Caco-2 (cell line): ENCODE measurements around the gene HTR5A. TPM values are rescaled to one million over a fixed set of nuclear protein-coding genes. Genes with fewer than 3 reads are reported as not detected.

Source experiments
- BruUV-seq: library from RNA; stranded (reverse); fragments of 400-500 nt; replicated peaks from 2 replicates; lab custom pipeline; 2021; lab: Mats Ljungman, UMichigan
- CTCF ChIA-PET: fragments of 300-600 bp; sonication (Branson Sonifier 250); formaldehyde crosslinking; loops from one replicate; lab custom pipeline; 2022; ENCODE audit warnings: antibody characterized with exemption; lab: Charles Lee
- POLR2A ChIA-PET: fragments of 300-600 bp; sonication (Branson Sonifier 250); formaldehyde crosslinking; loops from one replicate; lab custom pipeline; 2022; ENCODE audit warnings: antibody characterized with exemption; lab: Charles Lee
- DNase-seq, 2 experiments: peaks; one replicate each; pipeline versions ENCODE4 v3.0.0 to v3.0.0-alpha.2; 2020 to 2022
- H3K27me3 ChIP-seq: replicated peaks from 2 replicates; pipeline ENCODE4 v1.6.0; 2011; ENCODE audit warnings: low read length; ENCODE audit not compliant: control insufficient read depth, insufficient read depth
- H3K36me3 ChIP-seq: 2 replicates; pipeline ENCODE4 v1.5.1; 2011; ENCODE audit warnings: low read length; ENCODE audit not compliant: control insufficient read depth, insufficient read depth
- H3K4me1 ChIP-seq: fragments of 250-450 bp; sonication (Bioruptor Pico); 2 replicates; pipeline ENCODE4 v1.5.1; 2020; ENCODE audit warnings: mild to moderate bottlenecking
- H3K4me3 ChIP-seq: 2 replicates; pipeline ENCODE4 v1.5.1; 2011; ENCODE audit warnings: low read depth, mild to moderate bottlenecking, control low read depth, low read length
- H3K9me3 ChIP-seq: fragments of 250-450 bp; sonication (Bioruptor Pico); 2 replicates; pipeline ENCODE4 v1.5.1; 2020; ENCODE audit warnings: mild to moderate bottlenecking, moderate library complexity
- H3K27ac Mint-ChIP-seq: one replicate; pipeline ENCODE4 v1.8.0; 2022; ENCODE audit warnings: mixed read lengths; ENCODE audit not compliant: unreplicated experiment
- H3K27me3 Mint-ChIP-seq: one replicate; pipeline ENCODE4 v1.8.0; 2022; ENCODE audit warnings: mixed read lengths; ENCODE audit not compliant: insufficient read depth, unreplicated experiment
- H3K36me3 Mint-ChIP-seq: one replicate; pipeline ENCODE4 v1.8.0; 2022; ENCODE audit warnings: mild to moderate bottlenecking, mixed read lengths; ENCODE audit not compliant: insufficient read depth, unreplicated experiment
- H3K4me1 Mint-ChIP-seq: one replicate; pipeline ENCODE4 v1.8.0; 2022; ENCODE audit warnings: low read depth, mixed read lengths; ENCODE audit not compliant: unreplicated experiment
- H3K4me3 Mint-ChIP-seq: one replicate; pipeline ENCODE4 v1.8.0; 2022; ENCODE audit warnings: mild to moderate bottlenecking, moderate library complexity, mixed read lengths; ENCODE audit not compliant: unreplicated experiment
- H3K9me3 Mint-ChIP-seq: one replicate; pipeline ENCODE4 v1.8.0; 2022; ENCODE audit warnings: mixed read lengths; ENCODE audit not compliant: unreplicated experiment
- intact Hi-C: fragments of 100-400 bp; cut with micrococcal nuclease; formaldehyde crosslinking; loops from one replicate; pipeline ENCODE4 v1.10.0; 2022; ENCODE audit not compliant: unreplicated experiment
- total RNA-seq: library from RNA; stranded (reverse); gene quantifications from 2 replicates; pipeline ENCODE4 v1.2.3, GENCODE V29; 2022
- TF ChIP-seq, protein P1 (sequence below), 2 experiments: fragments of 200-600 bp in 1 of 2; IDR thresholded peaks; 1 replicate in 1 of 2; 2 replicates in 1 of 2; pipeline versions ENCODE4 v1.5.1 to v1.8.0; 2011 to 2022; ENCODE audit warnings: antibody characterized with exemption in 1 of 2, control low read depth in 1 of 2, inconsistent platforms in 1 of 2, low read depth in 1 of 2, low read length in 1 of 2, mild to moderate bottlenecking in 1 of 2, moderate library complexity in 1 of 2; ENCODE audit not compliant: insufficient read depth in 1 of 2, severe bottlenecking in 1 of 2, unreplicated experiment in 1 of 2

The HTR5A gene
- total RNA-seq, 1 experiment from 2014 or later, result not detected

DNA sequence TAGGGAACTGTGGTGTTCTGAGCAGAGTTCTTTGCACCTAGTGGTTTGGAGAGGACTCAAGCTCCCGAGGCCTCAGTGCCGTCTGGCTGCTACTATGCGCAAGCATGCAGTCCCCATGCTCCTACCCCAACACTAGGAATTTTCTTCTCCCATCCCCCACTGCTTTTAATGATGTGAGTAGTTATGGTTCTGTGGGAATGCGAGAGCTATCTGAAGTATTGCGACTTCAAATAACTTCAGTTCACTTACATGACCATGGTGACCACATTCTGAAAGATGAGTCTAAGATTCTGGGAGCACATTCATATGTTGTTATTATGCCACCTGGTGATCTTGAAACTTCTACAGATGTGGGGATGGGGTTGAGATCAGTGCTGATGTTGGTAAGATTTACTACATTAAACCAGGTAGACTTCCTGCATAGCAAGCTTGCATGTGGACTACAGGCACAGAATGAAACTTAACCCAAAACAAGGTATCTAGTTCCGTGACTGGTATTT, 24.6 kb downstream of the HTR5A start:
- no peaks in the 10 kb centered on the region for H3K36me3 ChIP-seq
- no peaks in the 10 kb centered on the region; the same call in 1 of the 2 replicates for H3K9me3 ChIP-seq
- no peak overlapping the region for H3K27ac Mint-ChIP-seq
- TF ChIP-seq, protein P1, sequence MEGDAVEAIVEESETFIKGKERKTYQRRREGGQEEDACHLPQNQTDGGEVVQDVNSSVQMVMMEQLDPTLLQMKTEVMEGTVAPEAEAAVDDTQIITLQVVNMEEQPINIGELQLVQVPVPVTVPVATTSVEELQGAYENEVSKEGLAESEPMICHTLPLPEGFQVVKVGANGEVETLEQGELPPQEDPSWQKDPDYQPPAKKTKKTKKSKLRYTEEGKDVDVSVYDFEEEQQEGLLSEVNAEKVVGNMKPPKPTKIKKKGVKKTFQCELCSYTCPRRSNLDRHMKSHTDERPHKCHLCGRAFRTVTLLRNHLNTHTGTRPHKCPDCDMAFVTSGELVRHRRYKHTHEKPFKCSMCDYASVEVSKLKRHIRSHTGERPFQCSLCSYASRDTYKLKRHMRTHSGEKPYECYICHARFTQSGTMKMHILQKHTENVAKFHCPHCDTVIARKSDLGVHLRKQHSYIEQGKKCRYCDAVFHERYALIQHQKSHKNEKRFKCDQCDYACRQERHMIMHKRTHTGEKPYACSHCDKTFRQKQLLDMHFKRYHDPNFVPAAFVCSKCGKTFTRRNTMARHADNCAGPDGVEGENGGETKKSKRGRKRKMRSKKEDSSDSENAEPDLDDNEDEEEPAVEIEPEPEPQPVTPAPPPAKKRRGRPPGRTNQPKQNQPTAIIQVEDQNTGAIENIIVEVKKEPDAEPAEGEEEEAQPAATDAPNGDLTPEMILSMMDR (IDR thresholded peaks at IDR 0.05; ENCODE audit: insufficient read depth in 1 of 2, low read depth in 1 of 2, low read length in 1 of 2, severe bottlenecking in 1 of 2, unreplicated experiment in 1 of 2), result no peak
- BruUV-seq, result no TSS peak
- intact Hi-C loops, result no loop called here
- ChIA-PET CTCF (no interaction called here), POLR2A (no interaction called here)
- H3K4me3 Mint-ChIP-seq, result no peak overlapping the region
- no peak overlapping the region for H3K4me3 ChIP-seq
- no peaks in the 10 kb centered on the region for H3K4me1 Mint-ChIP-seq
- H3K36me3 Mint-ChIP-seq, result no peaks in the 10 kb centered on the region
- H3K27me3 ChIP-seq, result no peaks in the 10 kb centered on the region
- DNase-seq, result no peak
- no peaks in the 10 kb centered on the region for H3K4me1 ChIP-seq
- peaks cover 8% of the 10 kb centered on the region for H3K27me3 Mint-ChIP-seq
- H3K9me3 Mint-ChIP-seq, result peaks cover 9% of the 10 kb centered on the region

DNA sequence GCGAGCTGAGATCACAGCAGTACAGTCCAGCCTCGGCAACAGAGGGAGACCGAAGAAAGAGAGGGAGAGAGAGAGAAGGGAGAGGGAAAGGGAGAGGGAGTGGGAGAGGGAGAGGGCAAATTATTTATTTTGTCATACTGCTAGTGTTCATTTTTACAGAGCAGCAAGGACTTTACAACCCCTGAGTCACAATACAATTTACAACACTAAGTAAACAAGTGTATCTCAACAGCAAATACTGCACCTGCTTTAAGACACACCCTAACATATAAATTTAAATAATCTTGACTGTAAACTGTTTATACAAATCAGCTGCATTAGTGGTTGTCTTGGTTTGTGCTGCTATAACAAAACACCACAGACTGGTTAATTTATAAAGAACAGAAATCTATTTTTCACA, 27.2 kb downstream of the HTR5A start:
- Mint-ChIP-seq H3K4me3 (no peak overlapping the region), H3K9me3 (peaks cover 9% of the 10 kb centered on the region), H3K4me1 (no peaks in the 10 kb centered on the region), H3K27me3 (peaks cover 14% of the 10 kb centered on the region), H3K27ac (no peak overlapping the region), H3K36me3 (no peaks in the 10 kb centered on the region)
- Histone ChIP-seq H3K36me3 (no peaks in the 10 kb centered on the region), H3K9me3 (no peaks in the 10 kb centered on the region; the same call in 1 of the 2 replicates), H3K4me3 (no peak overlapping the region), H3K27me3 (no peaks in the 10 kb centered on the region), H3K4me1 (no peaks in the 10 kb centered on the region)
- TF ChIP-seq, protein P1 (IDR thresholded peaks at IDR 0.05; ENCODE audit: insufficient read depth in 1 of 2, low read depth in 1 of 2, low read length in 1 of 2, severe bottlenecking in 1 of 2, unreplicated experiment in 1 of 2), result no peak
- ChIA-PET POLR2A (no interaction called here), CTCF (no interaction called here)
- intact Hi-C loops, result no loop called here
- DNase-seq, result no peak
- BruUV-seq, result no TSS peak

DNA sequence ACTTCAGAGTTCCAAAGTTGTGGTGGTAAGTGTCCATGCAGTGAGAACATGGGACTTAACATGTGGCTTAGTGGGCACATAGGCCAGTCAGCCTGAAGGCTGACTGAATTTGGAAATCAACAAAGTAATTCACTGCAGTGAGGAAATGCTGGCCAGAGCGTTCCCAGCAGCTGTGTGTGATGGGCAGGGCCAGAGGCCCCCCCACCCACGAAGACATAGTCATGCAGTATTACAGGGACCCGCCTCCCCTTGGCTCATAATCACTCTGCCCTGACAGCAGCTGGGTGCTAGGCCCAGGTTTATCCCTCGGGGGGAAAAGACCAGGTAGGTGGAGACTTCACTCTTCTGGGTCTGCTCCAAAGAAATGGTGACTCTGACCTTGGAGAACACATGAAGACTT, 33.7 kb downstream of the HTR5A start:
- H3K9me3 Mint-ChIP-seq, result no peaks in the 10 kb centered on the region
- no TSS peak for BruUV-seq
- Histone ChIP-seq H3K27me3 (no peaks in the 10 kb centered on the region), H3K36me3 (no peaks in the 10 kb centered on the region), H3K4me3 (no peak overlapping the region), H3K9me3 (no peaks in the 10 kb centered on the region), H3K4me1 (no peaks in the 10 kb centered on the region)
- ChIA-PET POLR2A (no interaction called here), CTCF (no interaction called here)
- no peaks in the 10 kb centered on the region for H3K4me1 Mint-ChIP-seq
- peaks cover 18% of the 10 kb centered on the region for H3K27me3 Mint-ChIP-seq
- no peak overlapping the region for H3K27ac Mint-ChIP-seq
- TF ChIP-seq, protein P1 (IDR thresholded peaks at IDR 0.05; ENCODE audit: insufficient read depth in 1 of 2, low read depth in 1 of 2, low read length in 1 of 2, severe bottlenecking in 1 of 2, unreplicated experiment in 1 of 2), result no peak
- H3K36me3 Mint-ChIP-seq, result no peaks in the 10 kb centered on the region
- H3K4me3 Mint-ChIP-seq, result no peak overlapping the region
- intact Hi-C loops, result no loop called here
- no peak for DNase-seq
